Prostate gland (tissue), 2 donors: ENCODE measurements around the gene TLR9.

ENCODE experiments used
- POLR2A ChIP-seq: fragments of 450-650 bp; IDR thresholded peaks from one replicate; pipeline ENCODE4 v1.6.1; 2016; ENCODE audit warnings: antibody characterized with exemption, mild to moderate bottlenecking
- POLR2AphosphoS5 ChIP-seq: sonication (generic); formaldehyde crosslinking; IDR thresholded peaks from one replicate; pipeline ENCODE4 v1.6.1; 2017; ENCODE audit warnings: antibody characterized with exemption
- TF ChIP-seq, protein P1 (sequence below), 4 experiments: fragments of 200-600 bp in 2 of 4; fragments of 450-650 bp in 2 of 4; sonication (generic) in 2 of 4; IDR thresholded peaks; 1 replicate in 3 of 4; 2 replicates in 1 of 4; pipeline ENCODE4 v1.5.1; 2016 to 2019; ENCODE audit warnings: antibody characterized with exemption in 4 of 4, mild to moderate bottlenecking in 2 of 4, moderate library complexity in 2 of 4

DNA sequence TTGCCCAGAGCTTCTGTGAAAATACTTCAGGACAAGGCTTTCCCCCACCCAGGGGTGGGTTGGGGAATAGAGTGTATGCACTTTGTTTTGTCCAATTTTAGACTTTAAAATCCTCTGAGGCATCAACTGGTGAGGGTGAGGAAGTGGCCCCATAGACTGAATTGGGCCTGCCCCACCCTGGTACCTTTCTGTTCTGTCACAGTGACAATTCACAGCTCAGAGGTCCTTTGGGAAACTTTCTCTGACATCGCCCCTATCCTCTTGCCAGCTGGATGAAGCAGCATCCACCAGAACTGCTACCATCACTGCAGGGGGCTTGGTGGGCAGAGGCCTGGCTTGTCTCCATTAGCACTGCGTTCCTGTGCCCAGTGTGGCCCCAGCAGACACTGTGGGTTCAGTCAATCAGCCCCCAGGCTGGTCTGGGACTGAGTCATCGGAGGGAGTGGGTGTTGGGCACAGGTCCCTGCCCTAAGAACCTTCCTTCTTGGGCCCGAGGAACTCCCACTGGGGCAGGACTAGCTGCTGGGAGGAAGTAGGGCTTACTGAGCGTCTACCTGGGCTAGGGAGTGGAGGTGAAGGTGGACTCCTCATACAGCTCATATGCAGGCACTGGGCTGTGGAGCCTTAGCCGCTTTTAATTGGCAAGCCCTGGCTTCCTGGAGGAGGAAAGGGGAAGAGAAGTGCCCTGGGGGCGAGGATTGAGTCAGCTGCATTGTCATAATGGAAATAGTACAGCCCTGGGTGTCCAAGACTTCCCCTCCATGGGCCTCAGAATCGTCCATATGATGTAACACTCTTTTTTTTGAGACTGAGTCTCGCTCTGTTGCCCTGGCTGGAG is 18.6 kb upstream of the TLR9 start:
- TF ChIP-seq, protein P1, sequence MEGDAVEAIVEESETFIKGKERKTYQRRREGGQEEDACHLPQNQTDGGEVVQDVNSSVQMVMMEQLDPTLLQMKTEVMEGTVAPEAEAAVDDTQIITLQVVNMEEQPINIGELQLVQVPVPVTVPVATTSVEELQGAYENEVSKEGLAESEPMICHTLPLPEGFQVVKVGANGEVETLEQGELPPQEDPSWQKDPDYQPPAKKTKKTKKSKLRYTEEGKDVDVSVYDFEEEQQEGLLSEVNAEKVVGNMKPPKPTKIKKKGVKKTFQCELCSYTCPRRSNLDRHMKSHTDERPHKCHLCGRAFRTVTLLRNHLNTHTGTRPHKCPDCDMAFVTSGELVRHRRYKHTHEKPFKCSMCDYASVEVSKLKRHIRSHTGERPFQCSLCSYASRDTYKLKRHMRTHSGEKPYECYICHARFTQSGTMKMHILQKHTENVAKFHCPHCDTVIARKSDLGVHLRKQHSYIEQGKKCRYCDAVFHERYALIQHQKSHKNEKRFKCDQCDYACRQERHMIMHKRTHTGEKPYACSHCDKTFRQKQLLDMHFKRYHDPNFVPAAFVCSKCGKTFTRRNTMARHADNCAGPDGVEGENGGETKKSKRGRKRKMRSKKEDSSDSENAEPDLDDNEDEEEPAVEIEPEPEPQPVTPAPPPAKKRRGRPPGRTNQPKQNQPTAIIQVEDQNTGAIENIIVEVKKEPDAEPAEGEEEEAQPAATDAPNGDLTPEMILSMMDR (IDR thresholded peaks at IDR 0.05), result no peak
- TF ChIP-seq POLR2A (no peak), POLR2AphosphoS5 (no peak)
